Stomach (tissue), 9 donors: Measurements from ENCODE around the gene SGMS1. TPM values are rescaled to one million over a fixed set of nuclear protein-coding genes. Genes with fewer than 3 reads are reported as not detected.

Experiments used
- DNase-seq, 2 donors: peaks; one replicate each; pipeline versions ENCODE4 v3.0.0 to v3.0.0-alpha.2; 2013 to 2019
- H3K27ac ChIP-seq, 5 donors: fragments of 200-600 bp in 4 of 5; sonication (generic) in 4 of 5; one replicate each; pipeline ENCODE4 v1.5.1; 2013 to 2019; ENCODE audit warnings: mild to moderate bottlenecking in 1 of 5, moderate library complexity in 1 of 5
- H3K27me3 ChIP-seq, 3 donors: fragments of 200-600 bp; sonication (generic); one replicate each; pipeline ENCODE4 v1.5.1; 2017 to 2019; ENCODE audit warnings: mixed run types in 1 of 3
- H3K36me3 ChIP-seq, 4 donors: fragments of 200-600 bp; sonication (generic); 1 replicate in 3 of 4; 2 replicates in 1 of 4; pipeline ENCODE4 v1.5.1; 2016 to 2019
- H3K4me1 ChIP-seq, 4 donors: fragments of 200-600 bp; sonication (generic); one replicate each; pipeline ENCODE4 v1.5.1; 2016 to 2019
- H3K4me3 ChIP-seq, 4 donors: fragments of 200-600 bp; sonication (generic) in 3 of 4; one replicate each; pipeline ENCODE4 v1.5.1; 2016 to 2019; ENCODE audit warnings: mild to moderate bottlenecking in 1 of 4
- H3K9me3 ChIP-seq, 4 donors: fragments of 200-600 bp; sonication (generic); one replicate each; pipeline ENCODE4 v1.5.1; 2016 to 2019
- EP300 ChIP-seq: sonication (generic); formaldehyde crosslinking; IDR thresholded peaks from one replicate; pipeline ENCODE4 v1.6.1; 2017; ENCODE audit warnings: antibody characterized with exemption
- POLR2A ChIP-seq, 4 donors: fragments of 450-650 bp; IDR thresholded peaks; one replicate each; pipeline ENCODE4 v1.6.1; 2016; ENCODE audit warnings: antibody characterized with exemption in 4 of 4, control low read depth in 2 of 4, mild to moderate bottlenecking in 1 of 4, moderate library complexity in 1 of 4
- POLR2AphosphoS5 ChIP-seq, 3 donors: sonication (generic); formaldehyde crosslinking; IDR thresholded peaks; one replicate each; pipeline ENCODE4 v1.6.1; 2016; ENCODE audit warnings: antibody characterized with exemption in 3 of 3
- WGBS, 5 donors: extraction: QIAGEN DNeasy Blood & Tissue Kit in 3 of 5; methylation state at CpG; one replicate each; pipeline versions ENCODE4 v1.1.5 to v1.1.7; 2013 to 2018; 5-methylcytosine and 5-hydroxymethylcytosine counted together
- intact Hi-C: fragments of 100-400 bp; cut with DNase I; formaldehyde crosslinking; loops from one replicate; pipeline ENCODE4 v1.15.1; 2023; ENCODE audit warnings: low total_unique reads
- polyA plus RNA-seq, 3 donors: library from polyadenylated mRNA; stranded (reverse); fragments of 200-250 nt; gene quantifications; one replicate each; pipeline ENCODE4 v1.2.3, GENCODE V29; 2013
- total RNA-seq, 5 donors: library from RNA; depleted of rRNA; stranded (reverse); fragments of >200 nt; gene quantifications; one replicate each; pipeline versions ENCODE4 v1.1.0 to v1.2.3, GENCODE V29; 2014 to 2016
- TF ChIP-seq, protein P1 (sequence below), 7 experiments: fragments of 450-650 bp in 4 of 7; fragments of 200-600 bp in 3 of 7; sonication (generic) in 3 of 7; IDR thresholded peaks; one replicate each; pipeline ENCODE4 v1.5.1; 2016 to 2019; ENCODE audit warnings: antibody characterized with exemption in 7 of 7, control low read depth in 2 of 7, mild to moderate bottlenecking in 1 of 7
- donor health status: healthy with polysubstance abuse.
- donor health status: Bipolar disorder and iron deficiency.
- donor health status: healthy.

Gene SGMS1
- total and polyA plus RNA-seq, 8 donors = 6.2 to 229 (median 49.6) TPM

DNA sequence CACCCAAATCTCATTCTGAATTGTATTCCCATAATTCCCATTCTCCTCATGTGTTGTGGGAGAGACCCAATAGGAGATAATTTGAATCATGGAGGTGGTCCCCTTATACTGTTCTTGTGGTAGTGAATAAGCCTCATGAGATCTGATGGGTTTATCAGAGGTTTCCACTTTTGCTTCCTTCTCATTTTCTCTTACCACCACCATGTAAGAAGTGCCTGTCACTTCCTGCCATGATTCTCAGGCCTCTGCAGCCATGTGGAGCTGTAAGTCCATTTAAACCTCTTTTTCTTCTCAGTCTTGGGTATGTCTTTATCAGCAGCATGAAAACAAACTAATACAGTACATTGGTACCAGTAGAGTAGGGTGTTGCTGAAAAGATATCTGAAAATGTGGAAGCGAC, 274.2 kb downstream of the SGMS1 start:
- Histone ChIP-seq H3K4me1 (peaks cover 0 to 14% (median 4%) of the 10 kb centered on the region in 4 donors), H3K36me3 (peaks cover 0 to 8% (median 0%) of the 10 kb centered on the region in 4 donors), H3K4me3 (no peak overlapping the region), H3K9me3 (no peaks in the 10 kb centered on the region), H3K27me3 (no peaks in the 10 kb centered on the region), H3K27ac (no peak overlapping the region)
- intact Hi-C loops = no loop called here
- no peak for TF ChIP-seq EP300
- TF ChIP-seq, protein P1, sequence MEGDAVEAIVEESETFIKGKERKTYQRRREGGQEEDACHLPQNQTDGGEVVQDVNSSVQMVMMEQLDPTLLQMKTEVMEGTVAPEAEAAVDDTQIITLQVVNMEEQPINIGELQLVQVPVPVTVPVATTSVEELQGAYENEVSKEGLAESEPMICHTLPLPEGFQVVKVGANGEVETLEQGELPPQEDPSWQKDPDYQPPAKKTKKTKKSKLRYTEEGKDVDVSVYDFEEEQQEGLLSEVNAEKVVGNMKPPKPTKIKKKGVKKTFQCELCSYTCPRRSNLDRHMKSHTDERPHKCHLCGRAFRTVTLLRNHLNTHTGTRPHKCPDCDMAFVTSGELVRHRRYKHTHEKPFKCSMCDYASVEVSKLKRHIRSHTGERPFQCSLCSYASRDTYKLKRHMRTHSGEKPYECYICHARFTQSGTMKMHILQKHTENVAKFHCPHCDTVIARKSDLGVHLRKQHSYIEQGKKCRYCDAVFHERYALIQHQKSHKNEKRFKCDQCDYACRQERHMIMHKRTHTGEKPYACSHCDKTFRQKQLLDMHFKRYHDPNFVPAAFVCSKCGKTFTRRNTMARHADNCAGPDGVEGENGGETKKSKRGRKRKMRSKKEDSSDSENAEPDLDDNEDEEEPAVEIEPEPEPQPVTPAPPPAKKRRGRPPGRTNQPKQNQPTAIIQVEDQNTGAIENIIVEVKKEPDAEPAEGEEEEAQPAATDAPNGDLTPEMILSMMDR (IDR thresholded peaks at IDR 0.05) = no peak
- no peak for TF ChIP-seq POLR2AphosphoS5 (IDR thresholded peaks at IDR 0.05)
- no peak for TF ChIP-seq POLR2A (IDR thresholded peaks at IDR 0.05)
- 93 to 100% (median 97%) methylated on average over 1 of the region's 1 CpG for WGBS, 5 donors
- DNase-seq = no peak

DNA sequence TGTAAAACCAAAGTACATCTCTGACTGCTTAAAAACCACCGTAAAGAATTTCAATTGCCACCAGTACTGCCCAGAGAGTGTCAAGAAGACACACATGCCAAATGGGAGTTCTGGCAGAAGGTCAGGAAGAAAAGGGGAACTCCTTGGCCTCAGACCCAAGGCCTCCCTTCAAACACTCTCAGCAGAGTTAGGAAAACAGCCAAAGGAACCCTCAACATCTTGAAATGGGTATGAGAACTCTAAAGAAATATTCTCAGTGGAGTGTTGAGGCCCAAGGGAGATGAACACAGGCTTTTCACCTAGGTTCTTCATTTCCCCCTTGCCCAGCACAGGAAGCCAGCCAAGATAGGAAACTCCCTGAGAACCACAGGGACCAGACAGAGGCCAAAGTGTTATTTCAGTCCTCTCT, 276.4 kb downstream of the SGMS1 start:
- no peak overlapping the region for H3K4me3 ChIP-seq
- DNase-seq = no peak
- intact Hi-C loops = no loop called here
- H3K36me3 ChIP-seq = peaks cover 16 to 28% (median 19%) of the 10 kb centered on the region in 4 donors
- H3K4me1 ChIP-seq = peaks cover 0 to 14% (median 4%) of the 10 kb centered on the region in 4 donors
- no peak for TF ChIP-seq POLR2AphosphoS5 (IDR thresholded peaks at IDR 0.05)
- TF ChIP-seq, protein P1 (IDR thresholded peaks at IDR 0.05) = no peak
- TF ChIP-seq POLR2A (IDR thresholded peaks at IDR 0.05) = no peak
- no peak for TF ChIP-seq EP300
- no peak overlapping the region for H3K27ac ChIP-seq
- no peaks in the 10 kb centered on the region for H3K9me3 ChIP-seq
- WGBS, 5 donors = 65 to 85% (median 77%) methylated on average over 1 of the region's 1 CpG
- H3K27me3 ChIP-seq = no peaks in the 10 kb centered on the region

- H3K36me3 ChIP-seq = peaks cover 16 to 28% (median 20%) of the 10 kb centered on the region in 4 donors
- no peaks in the 10 kb centered on the region for H3K9me3 ChIP-seq
Measured at GRCh38 chr10:50346942-50347341, 276.8 kb downstream of the SGMS1 start.

DNA sequence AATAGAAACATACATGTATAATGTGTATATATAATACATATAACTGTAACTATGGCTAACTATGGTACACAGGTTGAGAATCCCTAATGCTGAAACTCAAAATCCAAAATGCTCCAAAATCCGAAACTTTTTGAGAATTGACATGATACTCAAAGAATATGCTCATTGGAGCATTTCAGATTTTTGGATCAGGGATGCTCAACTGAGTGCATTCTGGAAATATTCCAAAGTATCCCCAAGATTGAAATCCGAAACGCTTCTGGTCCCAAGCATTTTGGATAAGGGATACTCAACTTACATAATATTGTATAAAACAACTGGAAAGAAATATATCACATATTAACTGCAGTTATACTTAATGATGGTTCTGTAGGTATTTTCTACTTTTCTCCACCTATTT, 278.2 kb downstream of the SGMS1 start:
- peaks cover 0 to 14% (median 4%) of the 10 kb centered on the region in 4 donors for H3K4me1 ChIP-seq
- H3K4me3 ChIP-seq = no peak overlapping the region
- 62 to 93% (median 72%) methylated on average over 3 of the region's 3 CpGs for WGBS, 5 donors
- no peaks in the 10 kb centered on the region for H3K27me3 ChIP-seq
- peaks cover 16 to 28% (median 23%) of the 10 kb centered on the region in 4 donors for H3K36me3 ChIP-seq
- no peak for TF ChIP-seq EP300
- TF ChIP-seq, protein P1 (IDR thresholded peaks at IDR 0.05) = no peak
- intact Hi-C loops = no loop called here
- H3K9me3 ChIP-seq = no peaks in the 10 kb centered on the region
- DNase-seq = no peak
- no peak overlapping the region for H3K27ac ChIP-seq

More at GRCh38 chr10:50346942-50347341, 276.8 kb downstream of the SGMS1 start:
- H3K4me1 ChIP-seq = peaks cover 0 to 14% (median 4%) of the 10 kb centered on the region in 4 donors
- intact Hi-C loops = no loop called here
- DNase-seq = no peak
- no peaks in the 10 kb centered on the region for H3K27me3 ChIP-seq
- TF ChIP-seq EP300 (no peak), POLR2A (IDR thresholded peaks at IDR 0.05) (no peak), POLR2AphosphoS5 (IDR thresholded peaks at IDR 0.05) (no peak)
- TF ChIP-seq, protein P1 (IDR thresholded peaks at IDR 0.05) = no peak
- no peak overlapping the region for H3K4me3 ChIP-seq
- no peak overlapping the region for H3K27ac ChIP-seq
- 78 to 84% (median 81%) methylated on average over 2 of the region's 2 CpGs for WGBS, 5 donors
